Measurements from ENCODE around the gene CRIM1.
"Not testable (repeated sequence)": the region's sequence is repeated elsewhere in the genome, so short reads cannot be mapped to it uniquely, and the experiment has no call there.

Gene CRIM1

DNA sequence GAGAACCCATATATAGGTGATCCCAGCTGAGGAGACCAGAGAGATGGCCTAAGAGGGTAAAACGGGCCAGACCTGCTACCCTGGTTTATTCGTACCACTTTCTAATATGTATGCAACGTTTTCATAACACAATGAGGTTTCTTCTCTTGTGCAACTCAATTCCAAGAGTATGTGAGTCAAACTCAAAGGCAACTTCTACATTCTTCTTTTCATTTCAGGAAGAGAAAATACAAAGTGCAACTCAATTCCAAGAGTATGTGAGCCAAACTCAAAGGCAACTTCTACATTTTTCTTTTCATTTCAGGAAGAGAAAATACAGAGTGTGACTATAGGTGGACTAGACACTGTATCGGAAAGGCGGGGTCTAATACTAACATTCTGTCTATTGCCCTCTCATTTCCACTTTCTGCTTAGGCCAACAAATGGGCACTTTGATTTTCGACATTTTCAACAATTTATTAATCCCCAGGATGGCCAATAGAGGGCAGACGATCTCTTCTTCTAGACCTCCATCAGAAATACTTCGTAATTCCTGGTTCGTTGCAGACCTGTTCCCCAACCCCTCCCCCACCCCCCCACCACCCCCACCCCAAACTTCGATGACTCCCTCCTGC is 3.7 kb upstream of the CRIM1 start:
- peak; percentile 72 for DNase-seq (ENCODE audit: low spot score)

DNA sequence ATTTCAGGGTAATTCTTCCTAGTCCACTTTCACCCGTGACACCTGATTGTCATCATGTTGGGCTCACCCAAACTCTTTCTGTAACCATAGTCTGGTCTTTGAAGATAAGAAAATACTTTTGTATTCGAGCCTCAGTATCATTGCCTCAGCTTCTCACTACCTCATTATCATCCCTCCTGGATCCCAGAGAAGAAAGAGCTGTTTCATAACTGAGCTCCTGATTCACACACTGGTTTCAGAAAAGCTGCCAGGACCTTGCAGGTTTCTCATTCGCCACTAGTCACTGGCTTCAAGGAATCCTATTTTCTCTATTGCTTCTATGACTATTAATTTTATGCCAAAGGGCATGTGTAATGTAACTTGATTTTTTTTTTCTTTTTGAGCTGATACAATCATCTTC is 2.9 kb upstream of the CRIM1 start:
- DNase-seq (ENCODE audit: low spot score) = no peak

DNA sequence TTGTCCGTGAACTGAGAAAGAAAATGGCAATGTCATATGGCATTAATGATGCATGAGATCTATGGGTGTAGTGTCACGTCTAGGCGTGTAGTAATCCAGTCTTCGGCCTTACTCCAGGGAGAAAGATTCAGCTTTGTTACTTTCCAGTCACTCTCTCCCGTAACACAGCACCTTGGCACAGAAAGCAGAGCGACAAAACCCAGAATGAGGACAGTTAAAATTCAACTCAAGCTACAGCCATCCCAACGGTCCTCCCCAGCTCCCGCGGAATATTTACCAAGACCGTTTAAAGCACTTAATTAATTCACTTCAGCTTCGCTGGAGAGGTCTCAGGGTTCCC is 797 bp upstream of the CRIM1 start:
- no peak for DNase-seq (ENCODE audit: low spot score)

DNA sequence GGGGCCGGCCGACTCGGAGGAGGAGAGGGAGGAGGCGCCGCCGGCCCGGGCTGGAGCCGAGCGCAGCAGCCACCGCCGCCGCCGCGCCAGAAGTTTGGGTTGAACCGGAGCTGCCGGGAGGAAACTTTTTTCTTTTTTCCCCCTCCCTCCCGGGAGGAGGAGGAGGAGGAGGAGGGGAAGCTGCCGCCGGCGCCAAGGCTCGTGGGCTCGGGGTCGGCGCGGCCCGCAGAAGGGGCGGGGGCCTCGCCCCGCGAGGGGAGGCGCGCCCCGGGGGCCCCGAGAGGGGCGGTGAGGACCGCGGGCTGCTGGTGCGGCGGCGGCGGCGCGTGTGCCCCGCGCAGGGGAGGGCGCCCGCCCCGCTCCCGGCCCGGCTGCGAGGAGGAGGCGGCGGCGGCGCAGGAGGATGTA is 316 bp downstream of the CRIM1 start:
- DNase-seq (ENCODE audit: low spot score) = no peak

DNA sequence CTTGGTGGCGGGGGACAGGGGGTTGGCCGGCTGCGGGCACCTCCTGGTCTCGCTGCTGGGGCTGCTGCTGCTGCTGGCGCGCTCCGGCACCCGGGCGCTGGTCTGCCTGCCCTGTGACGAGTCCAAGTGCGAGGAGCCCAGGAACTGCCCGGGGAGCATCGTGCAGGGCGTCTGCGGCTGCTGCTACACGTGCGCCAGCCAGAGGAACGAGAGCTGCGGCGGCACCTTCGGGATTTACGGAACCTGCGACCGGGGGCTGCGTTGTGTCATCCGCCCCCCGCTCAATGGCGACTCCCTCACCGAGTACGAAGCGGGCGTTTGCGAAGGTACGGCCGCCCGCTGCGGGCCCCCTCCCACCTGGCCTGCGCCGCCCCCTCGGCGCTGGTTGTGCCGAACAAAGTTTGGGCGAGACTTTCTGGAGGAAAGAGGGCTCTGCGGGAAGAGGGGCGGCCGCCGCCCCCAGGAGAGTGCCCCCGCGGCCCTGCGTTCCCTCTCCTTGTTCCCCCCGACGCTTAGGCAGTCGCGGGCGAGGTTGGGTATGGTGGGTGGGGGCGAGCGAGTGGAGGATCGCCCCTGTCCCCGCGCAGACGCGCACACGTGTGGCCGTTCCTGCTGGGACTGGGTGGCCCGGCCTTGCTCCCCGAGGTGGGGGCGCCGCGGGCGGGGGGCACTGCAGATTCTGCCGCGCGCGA is 866 bp downstream of the CRIM1 start:
- peak; percentile 65 for DNase-seq (ENCODE audit: low spot score)

DNA sequence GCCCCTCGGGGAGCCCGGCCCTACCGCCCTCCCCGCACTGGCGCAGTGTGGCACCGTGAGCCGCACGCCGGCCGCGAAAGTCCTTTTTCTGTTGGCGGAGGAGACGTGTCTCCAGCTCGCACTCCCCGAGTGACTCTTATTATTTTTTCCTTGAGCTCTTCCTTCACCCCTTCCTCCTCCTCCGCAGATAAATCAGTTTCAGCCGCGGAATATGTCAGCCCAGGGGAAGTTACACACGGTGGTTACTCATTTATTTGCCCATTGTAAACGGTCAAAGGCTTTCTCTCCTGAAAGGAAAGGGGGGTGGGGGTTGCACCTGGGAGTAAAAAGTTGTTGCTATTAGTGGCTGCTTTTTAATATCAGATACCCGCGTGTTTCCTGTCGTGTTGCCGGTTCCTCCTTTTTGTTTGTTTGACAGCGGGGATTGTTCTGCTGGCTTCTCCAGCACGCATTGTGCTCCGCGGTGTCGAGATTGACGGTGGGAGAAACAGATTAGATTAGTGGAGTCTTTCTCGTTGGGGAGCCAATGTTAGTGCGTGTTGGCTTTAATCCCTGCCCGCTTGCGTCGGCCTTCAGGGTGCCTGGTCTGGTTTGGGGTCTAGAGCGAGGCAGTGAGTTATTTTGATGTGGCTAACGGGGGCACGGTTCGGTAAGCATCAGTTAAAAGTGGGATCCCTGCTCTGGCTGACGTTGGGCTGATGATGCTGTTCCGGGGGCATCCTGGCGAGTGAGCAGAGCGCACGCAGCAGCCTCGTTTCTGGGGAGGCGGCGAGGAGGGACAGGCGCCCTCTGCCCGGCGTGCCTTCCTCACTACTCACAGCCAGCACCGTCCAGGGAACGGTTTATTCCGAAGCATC is 1.6 kb downstream of the CRIM1 start:
- DNase-seq (ENCODE audit: low spot score) = peak; percentile 68

DNA sequence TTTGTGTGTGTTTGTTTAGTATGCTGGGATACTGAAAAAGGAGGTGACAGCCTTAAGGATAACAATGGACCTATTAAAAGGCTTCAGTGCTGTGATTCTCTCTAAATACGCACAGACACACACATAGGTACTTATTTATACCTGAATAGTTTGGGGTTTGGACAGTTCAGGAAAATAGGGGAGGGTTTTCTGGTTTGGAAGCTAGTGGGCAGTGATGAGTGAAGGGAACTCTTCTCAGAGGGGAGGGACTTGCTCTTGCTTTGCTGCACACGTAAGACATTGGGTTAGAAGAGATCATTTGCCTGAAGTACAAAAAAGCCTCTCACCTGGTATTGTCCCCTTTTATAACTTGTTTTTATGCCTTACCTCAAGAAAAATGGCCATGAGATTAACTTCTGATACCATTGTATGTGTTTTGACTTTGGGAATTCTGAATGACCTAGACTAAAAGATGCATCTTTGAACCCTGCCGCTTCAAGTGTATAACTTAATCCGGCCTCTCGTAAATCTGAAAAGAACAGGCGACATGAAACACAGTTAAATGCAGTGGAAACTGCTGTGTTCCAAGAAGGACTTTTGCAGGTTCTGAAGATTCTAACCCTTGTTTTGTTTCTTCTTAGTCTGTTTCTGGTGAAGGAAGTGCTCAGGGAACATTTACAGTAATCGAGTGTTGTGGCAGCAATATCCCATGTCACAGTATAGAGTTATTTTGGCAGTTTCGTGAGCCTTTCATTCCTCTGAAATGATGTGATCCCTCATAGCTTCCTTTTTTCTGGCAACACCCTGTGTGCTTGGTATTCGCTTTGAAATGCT is 2.5 kb downstream of the CRIM1 start:
- peak; percentile 78 for DNase-seq (ENCODE audit: low spot score)

DNA sequence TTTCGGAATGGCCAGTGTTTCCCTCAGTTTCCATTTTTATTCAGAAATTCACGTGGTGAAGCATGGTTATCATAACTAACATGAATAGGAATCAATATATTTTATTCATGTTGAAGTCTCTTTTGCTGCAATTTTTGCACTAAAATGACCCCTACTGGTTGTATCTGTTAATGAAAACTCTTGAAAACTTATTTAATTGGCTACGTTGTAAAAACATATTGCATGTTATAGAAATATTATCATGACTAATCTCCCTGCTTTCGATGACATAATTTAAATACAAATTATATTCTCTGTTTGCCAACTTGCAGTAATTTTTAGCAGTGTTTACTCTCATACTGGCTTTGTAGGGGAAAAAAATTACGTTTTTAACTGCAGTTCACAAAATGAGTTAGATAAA is 3.5 kb downstream of the CRIM1 start:
- no peak for DNase-seq (ENCODE audit: low spot score)

DNA sequence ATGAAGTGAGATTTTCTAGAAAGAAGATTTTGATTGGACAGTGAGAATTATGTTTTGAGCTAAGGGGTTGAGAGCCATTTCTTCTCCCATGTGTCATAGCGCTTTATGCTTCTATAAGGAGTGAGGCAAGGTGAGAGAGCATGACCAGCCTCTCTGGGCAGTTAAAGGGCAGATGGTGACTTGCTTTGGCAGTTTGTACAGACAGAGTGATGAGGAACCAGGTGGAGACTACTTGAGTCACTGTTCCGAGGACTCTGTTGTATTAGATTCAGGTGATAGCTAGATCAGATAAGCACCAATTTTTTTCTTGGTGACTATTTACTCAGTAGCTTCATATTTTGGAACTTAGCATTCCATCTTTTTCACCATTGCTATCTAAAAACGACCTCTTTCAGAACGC is 4.5 kb downstream of the CRIM1 start:
- no peak for DNase-seq (ENCODE audit: low spot score)

DNA sequence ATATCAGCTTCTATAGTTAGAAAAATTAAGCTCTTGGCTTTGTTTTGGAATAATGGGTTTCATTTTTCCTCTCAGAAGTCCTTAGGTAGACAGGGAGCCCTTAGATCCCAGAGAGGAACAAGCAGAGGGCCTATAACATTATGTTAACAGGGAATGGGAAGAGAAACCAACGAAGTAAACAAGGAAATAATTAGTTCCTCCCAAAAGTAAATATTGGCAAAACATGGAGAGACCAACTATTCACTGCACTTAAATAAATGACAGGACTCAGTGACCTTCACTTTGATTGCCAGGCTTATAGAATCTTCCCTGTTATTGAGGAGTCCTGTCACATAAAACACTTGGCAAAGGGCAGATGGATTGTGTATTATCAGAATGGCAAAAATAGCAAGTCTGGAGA is 5.3 kb downstream of the CRIM1 start:
- no peak for DNase-seq (ENCODE audit: low spot score)

DNA sequence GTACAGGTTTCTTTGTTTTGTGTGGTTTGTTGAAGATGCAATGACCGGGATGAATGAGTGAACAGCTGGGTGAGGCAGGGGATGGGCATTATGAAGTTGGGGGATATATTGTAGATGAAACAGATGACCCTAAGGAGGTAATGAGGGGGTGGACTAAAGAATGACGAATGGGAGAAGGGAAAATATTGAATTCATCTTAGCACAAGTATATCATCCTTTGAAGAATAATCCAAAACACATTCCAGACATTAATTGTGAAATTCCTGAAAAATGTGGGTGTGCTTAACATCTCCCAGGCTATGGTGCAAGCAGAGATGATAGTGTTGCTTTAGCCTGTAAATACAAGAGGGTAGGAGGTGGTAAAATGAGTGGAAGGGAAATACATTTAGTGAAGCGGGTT is 5.8 kb downstream of the CRIM1 start:
- no peak for DNase-seq (ENCODE audit: low spot score)

DNA sequence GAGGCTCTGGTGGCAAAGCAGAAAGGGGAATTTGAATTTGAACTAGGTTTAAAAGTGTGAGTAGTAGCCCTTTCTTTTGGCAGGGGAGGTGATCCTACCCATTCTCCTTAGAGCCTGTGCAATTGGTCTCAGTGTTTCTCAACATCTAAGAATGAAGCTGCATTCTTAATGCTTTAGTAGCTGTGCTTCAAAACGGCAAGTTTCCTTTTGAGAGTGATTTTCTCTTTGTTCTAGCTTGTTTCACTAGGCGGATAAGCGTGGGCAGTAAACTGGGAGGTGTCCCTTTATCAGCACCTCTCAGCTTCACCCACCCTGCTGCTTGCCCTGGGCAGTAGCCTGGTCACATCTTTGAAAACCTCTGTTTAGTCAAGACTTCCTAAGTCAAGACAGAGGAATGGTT is 6.7 kb downstream of the CRIM1 start:
- no peak for DNase-seq (ENCODE audit: low spot score)

DNA sequence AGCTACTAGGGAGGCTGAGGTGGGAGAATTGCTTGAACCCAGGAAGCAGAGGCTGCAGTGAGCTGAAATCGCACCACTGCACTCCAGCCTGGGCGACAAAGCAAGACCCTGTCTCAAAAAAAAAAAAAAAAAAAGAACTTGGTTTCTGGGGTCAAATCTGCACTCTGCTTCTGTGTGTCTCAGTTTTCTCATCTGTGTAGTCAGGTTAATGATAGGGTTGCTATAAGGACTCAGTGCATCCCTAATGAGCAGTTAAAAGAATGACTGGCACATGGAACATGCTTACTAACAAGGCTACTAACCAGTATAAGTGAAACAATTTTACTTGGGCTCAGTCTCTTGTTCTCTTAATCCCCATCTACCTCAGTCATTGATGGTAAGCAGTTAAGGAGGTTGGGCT is 7.5 kb downstream of the CRIM1 start:
- not testable (repeated sequence) for DNase-seq (ENCODE audit: low spot score)

DNA sequence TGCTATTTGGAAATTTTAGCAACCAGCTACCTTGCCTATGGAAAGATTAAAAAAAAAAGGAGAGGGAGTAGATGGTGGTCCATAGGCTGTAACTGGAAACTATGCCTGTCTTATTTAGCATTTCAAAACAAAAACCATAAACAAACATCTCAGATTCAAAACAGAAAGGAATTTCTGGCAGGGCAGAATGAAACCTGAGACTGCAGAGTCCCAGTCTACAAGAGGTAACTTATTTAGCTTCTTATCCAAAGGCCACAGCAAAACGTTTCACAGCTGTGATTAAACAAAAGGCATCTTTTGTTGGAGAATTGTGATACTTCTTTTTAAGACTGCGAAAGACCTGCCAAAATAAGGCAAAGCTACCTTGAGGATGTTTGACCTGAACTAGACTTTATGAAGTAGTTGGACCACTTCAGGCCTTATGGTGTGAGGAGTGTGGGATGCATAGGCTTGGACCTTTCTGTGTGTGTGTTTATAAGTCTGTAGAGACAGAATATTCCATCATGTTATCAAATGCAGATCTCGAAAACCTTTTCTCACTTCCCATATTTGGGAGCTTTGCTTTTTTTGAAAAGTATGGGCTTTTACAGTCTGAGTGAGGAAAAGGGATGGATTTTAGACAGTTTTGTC is 11.0 kb downstream of the CRIM1 start:
- DNase-seq (ENCODE audit: low spot score) = no peak

DNA sequence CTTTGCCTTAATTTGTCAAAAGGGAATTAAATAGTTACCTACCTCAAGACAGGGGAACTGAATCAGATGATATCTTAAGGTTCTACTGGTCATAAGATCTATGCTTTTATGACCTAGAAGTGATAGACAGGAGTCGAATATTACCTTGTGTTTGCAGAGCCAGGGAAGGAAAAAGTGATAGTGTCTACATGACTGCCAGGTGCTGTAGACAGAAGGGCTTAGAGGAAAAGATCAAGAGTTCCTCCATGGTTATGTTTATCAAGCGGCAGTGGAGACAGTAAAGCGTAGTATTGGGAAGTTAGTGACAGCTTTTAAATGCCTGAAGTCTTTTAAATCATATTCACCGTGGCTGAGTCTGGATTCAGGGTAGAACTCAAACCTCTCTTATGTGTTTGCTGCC is 11.9 kb downstream of the CRIM1 start:
- no peak for DNase-seq (ENCODE audit: low spot score)

DNA sequence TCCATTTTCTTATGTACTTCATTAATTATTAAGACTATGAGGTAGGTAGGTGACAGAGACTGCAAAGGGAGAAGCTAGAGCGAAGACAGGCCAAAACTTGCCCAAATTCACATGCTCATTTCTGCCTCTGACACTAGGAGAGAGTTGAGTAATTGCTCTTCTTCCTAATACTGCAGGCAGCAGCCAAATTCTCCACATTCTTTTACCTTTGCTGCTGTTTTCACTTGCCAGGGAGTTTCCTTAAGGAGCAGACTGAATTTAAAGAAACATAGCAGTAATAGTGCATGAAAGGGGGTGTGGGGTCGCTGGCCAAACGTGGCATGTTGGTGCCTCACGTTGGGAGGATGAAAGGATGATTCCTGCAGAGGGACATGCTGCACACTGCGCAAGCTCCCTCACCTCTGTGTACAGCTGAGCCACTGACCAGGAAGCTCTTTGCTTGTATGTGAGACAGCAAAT is 12.3 kb downstream of the CRIM1 start:
- DNase-seq (ENCODE audit: low spot score) = no peak

DNA sequence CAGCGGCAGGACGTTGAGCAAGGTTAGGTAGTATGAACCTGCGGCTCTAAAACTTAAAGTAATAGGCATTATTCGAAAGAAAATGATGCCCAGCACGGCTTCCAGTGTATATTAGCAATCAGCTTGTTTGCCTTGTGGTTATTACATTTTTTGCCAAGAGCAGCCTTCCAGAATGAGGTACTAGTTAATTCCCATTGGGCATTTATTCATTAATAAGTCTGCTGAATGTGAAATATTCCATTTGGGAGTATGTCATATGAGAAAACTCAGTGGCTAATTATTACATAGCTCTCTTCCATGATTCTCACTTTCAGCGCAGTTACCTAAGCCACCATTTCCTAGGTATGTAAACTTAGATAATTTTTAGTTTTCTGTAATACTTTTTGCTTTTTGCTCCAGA is 12.9 kb downstream of the CRIM1 start:
- no peak for DNase-seq (ENCODE audit: low spot score)

DNA sequence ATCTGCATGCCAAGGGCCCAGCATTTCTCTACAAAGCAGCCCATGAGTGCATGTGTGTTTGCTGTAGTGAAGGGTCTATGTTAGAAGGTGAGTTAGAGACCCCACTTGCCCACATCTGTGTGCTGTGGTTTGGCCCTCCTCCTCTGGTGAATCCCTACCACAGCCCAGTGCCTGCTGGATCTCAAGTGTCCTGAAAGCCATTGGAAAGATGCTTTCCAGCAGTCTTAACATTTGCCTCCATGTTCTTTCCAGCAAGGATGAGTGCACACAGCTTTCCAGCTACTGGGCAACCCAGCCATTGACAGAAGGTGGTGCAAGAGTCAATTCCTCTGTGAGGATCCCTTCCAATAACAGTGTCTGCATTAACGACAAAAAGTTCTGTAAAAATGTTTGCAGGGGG is 13.6 kb downstream of the CRIM1 start:
- DNase-seq (ENCODE audit: low spot score) = no peak

DNA sequence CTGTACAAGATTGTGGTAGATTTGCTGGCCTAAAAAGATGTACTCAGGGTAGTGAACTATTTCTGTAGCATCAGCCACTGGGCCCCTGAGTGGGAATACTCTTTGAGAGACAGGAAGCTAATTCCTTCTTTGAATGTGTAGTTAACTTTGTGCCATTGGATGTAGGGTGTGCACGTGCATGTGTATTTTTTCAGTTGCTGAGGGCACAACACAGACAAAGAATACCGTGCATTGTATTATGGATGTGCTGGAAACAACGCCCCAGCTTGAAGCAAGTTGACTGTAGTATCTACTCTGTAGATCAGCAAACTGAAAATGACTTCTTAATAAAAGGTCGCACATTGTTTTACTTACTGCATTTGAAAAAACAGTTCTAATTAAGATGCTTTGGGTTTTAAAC is 14.1 kb downstream of the CRIM1 start:
- no peak for DNase-seq (ENCODE audit: low spot score)

DNA sequence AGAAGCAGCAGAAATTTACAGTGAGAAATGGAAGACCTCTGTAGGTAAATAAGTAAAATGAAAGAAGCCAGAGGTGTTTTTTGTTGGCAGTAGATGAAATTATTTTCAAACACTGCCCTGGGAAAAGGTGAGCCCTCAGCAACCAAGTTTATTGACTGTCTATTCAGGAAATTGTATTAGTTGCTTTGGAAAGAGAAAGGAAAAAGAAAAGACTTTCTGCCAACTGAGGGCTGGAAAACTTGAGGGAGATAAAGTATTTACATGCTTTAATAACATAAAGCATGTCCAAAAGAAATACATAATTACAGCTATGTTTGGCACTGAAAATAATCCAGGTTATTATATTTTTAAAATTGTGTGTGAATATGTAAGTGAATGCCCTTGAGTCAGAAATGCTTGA is 14.7 kb downstream of the CRIM1 start:
- no peak for DNase-seq (ENCODE audit: low spot score)

DNA sequence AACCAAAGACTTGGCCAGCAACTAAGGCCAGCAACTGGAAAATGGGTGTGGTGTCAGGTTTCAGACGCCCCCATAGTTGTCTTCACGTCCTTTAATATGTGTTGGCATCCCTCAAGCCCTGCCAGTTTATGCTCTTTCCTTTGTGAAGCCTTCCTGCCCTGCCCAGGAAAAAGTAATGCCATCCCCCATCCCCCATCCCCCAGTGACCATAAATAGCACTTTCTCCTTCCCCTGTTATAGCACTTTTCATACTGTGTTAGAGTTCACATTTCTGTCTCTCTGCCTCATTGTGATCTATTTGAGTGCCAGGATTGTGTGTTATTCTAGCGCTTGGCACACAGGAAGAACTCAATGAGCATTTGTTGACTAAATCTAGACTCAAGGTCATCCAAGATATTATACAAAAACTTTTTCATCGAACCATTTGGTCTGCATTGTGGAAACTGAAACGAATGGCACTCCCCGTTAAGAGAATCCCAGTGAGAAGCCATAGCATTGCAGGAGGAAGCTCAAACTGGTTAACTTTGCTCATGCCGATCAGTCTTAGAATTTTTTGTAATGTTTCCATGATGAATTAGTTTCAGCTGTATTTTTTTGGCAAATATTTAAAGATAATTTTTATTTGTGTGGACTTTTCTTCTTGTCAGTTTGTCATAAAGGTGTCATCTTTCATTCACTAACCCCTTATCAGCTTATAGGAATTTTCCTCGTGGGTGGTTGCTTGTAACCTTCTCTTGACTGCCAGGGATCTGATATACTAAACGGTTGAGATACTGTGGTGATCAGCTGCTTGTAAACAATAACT is 15.7 kb downstream of the CRIM1 start:
- DNase-seq (ENCODE audit: low spot score) = peak; percentile 74

Measured in SW480 (cell line).